GM23248 (cell line): ENCODE data around the gene CHST11. TPM values are rescaled to one million over a fixed set of nuclear protein-coding genes. Genes with fewer than 3 reads are reported as not detected.
"Not testable (repeated sequence)": the region's sequence is repeated elsewhere in the genome, so short reads cannot be mapped to it uniquely, and the experiment has no call there.

Experiments
- DNase-seq: peaks from one replicate; pipeline ENCODE4 v3.0.0-alpha.2; 2015
- H2AFZ ChIP-seq: fragments of 200-600 bp; sonication (generic); 2 replicates; pipeline ENCODE4 v1.6.1; 2016; ENCODE audit warnings: antibody characterized with exemption
- H3F3A ChIP-seq: fragments of 200-600 bp; sonication (generic); 2 replicates; pipeline ENCODE4 v1.6.1; 2016; ENCODE audit warnings: mild to moderate bottlenecking, antibody characterized with exemption, mixed run types; ENCODE audit not compliant: insufficient read depth
- H3K27ac ChIP-seq: fragments of 200-600 bp; sonication (generic); 2 replicates; pipeline ENCODE4 v1.5.1; 2016; ENCODE audit warnings: mild to moderate bottlenecking
- H3K27me3 ChIP-seq: fragments of 200-600 bp; sonication (generic); replicated peaks from 2 replicates; pipeline ENCODE4 v1.6.1; 2016; ENCODE audit warnings: mild to moderate bottlenecking; ENCODE audit not compliant: insufficient read depth
- H3K36me3 ChIP-seq: fragments of 200-600 bp; sonication (generic); 2 replicates; pipeline ENCODE4 v1.6.1; 2016; ENCODE audit warnings: low read depth, mild to moderate bottlenecking
- H3K4me1 ChIP-seq: fragments of 200-600 bp; sonication (generic); 2 replicates; pipeline ENCODE4 v1.6.1; 2016; ENCODE audit warnings: mild to moderate bottlenecking; ENCODE audit not compliant: insufficient read depth
- H3K4me2 ChIP-seq: fragments of 200-600 bp; sonication (generic); one replicate; pipeline ENCODE4 v1.6.1; 2016; ENCODE audit warnings: mild to moderate bottlenecking; ENCODE audit not compliant: unreplicated experiment
- H3K4me3 ChIP-seq: fragments of 200-600 bp; sonication (generic); 2 replicates; pipeline ENCODE4 v1.5.1; 2016; ENCODE audit warnings: mild to moderate bottlenecking
- H3K79me2 ChIP-seq: fragments of 200-600 bp; sonication (generic); 2 replicates; pipeline ENCODE4 v1.6.1; 2016; ENCODE audit warnings: mild to moderate bottlenecking; ENCODE audit not compliant: insufficient read depth
- H3K9ac ChIP-seq: fragments of 200-600 bp; sonication (generic); 2 replicates; pipeline ENCODE4 v1.6.1; 2016; ENCODE audit warnings: mild to moderate bottlenecking
- H3K9me2 ChIP-seq: fragments of 200-600 bp; sonication (generic); 2 replicates; pipeline ENCODE4 v1.6.1; 2016; ENCODE audit warnings: mixed run types, mild to moderate bottlenecking, moderate library complexity; ENCODE audit not compliant: insufficient read depth
- H3K9me3 ChIP-seq: fragments of 200-600 bp; sonication (generic); one replicate; pipeline ENCODE4 v1.6.1; 2017; ENCODE audit warnings: low read depth
- H4K20me1 ChIP-seq: fragments of 200-600 bp; sonication (generic); 2 replicates; pipeline ENCODE4 v1.6.0; 2016; ENCODE audit not compliant: insufficient read depth
- EZH2 ChIP-seq: fragments of 200-600 bp; sonication (generic); IDR thresholded peaks from 2 replicates; pipeline ENCODE4 v1.6.1; 2018; ENCODE audit warnings: antibody characterized with exemption, mild to moderate bottlenecking; ENCODE audit not compliant: insufficient read depth, poor library complexity, severe bottlenecking
- EZH2phosphoT487 ChIP-seq: fragments of 200-600 bp; sonication (generic); IDR thresholded peaks from 2 replicates; pipeline ENCODE4 v1.6.1; 2018; ENCODE audit warnings: antibody characterized with exemption, moderate library complexity, mild to moderate bottlenecking, low read depth; ENCODE audit not compliant: insufficient read depth
- WGBS, 2 experiments: methylation state at CpG; one replicate each; pipeline ENCODE4 v1.1.6; 2015 to 2017; ENCODE audit warnings: low lambda C conversion rate in 2 of 2, low coverage in 1 of 2; ENCODE audit errors: missing lambda C conversion rate in 2 of 2; 5-methylcytosine and 5-hydroxymethylcytosine counted together
- in situ Hi-C: fragments of 300-500 bp; cut with MboI; formaldehyde crosslinking; loops from 2 replicates; pipeline ENCODE4 v1.15.0; 2020
- polyA plus RNA-seq: library from polyadenylated mRNA; unstranded; fragments of >200 nt; fragmentation: Nextera tagmentation; extraction: Ambion mirVana; gene quantifications from 2 replicates; pipeline ENCODE4 v1.2.1, GENCODE V29; 2016
- total RNA-seq: library from RNA; depleted of rRNA; stranded (reverse); fragments of >200 nt; shearing (Covaris generic); gene quantifications from 2 replicates; pipeline ENCODE4 v1.2.3, GENCODE V29; 2014

Gene CHST11
- total and polyA plus RNA-seq, 2 experiments from 2014 or later, result 3.7 to 5.4 TPM

GRCh38 chr12:104605685-104606084, 148.9 kb downstream of the CHST11 start:
- H3K27me3 ChIP-seq, result no peaks in the 10 kb centered on the region
- in situ Hi-C loops, result no loop called here
- TF ChIP-seq EZH2phosphoT487 (no peak), EZH2 (no peak)
- DNase-seq, result peak; percentile 90
- H3K4me3 ChIP-seq, result peak overlapping the region; percentile 67
- H4K20me1 ChIP-seq, result no peaks in the 10 kb centered on the region
- no peaks in the 10 kb centered on the region for H3K9me2 ChIP-seq
- peak overlapping the region; percentile 97 for H3K27ac ChIP-seq
- no peaks in the 10 kb centered on the region for H3K36me3 ChIP-seq
- WGBS, 2 experiments, result 3 to 5% methylated on average over 10 of the region's 10 CpGs
- no peaks in the 10 kb centered on the region for H3K79me2 ChIP-seq
- H2AFZ ChIP-seq, result peak overlapping the region; percentile 87
- peak overlapping the region; percentile 88 for H3K9ac ChIP-seq
- peak overlapping the region; percentile 87 for H3K4me2 ChIP-seq
- peaks cover 37% of the 10 kb centered on the region for H3K4me1 ChIP-seq
- peaks cover 46% of the 10 kb centered on the region for H3F3A ChIP-seq
- no peaks in the 10 kb centered on the region for H3K9me3 ChIP-seq

GRCh38 chr12:104608998-104609397, 152.2 kb downstream of the CHST11 start:
- H3K4me3 ChIP-seq, result no peak overlapping the region
- TF ChIP-seq EZH2phosphoT487 (no peak), EZH2 (no peak)
- no peak overlapping the region for H3K27ac ChIP-seq
- no peaks in the 10 kb centered on the region for H3K36me3 ChIP-seq
- WGBS, 2 experiments, result 76 to 80% methylated on average over 4 of the region's 4 CpGs
- peaks cover 33% of the 10 kb centered on the region for H3F3A ChIP-seq
- no peaks in the 10 kb centered on the region for H4K20me1 ChIP-seq
- H3K4me1 ChIP-seq, result peaks cover 24% of the 10 kb centered on the region
- no peak overlapping the region for H2AFZ ChIP-seq
- no peak overlapping the region for H3K9ac ChIP-seq
- H3K79me2 ChIP-seq, result no peaks in the 10 kb centered on the region
- in situ Hi-C loops, result no loop called here
- DNase-seq, result no peak
- H3K4me2 ChIP-seq, result no peak overlapping the region
- H3K9me3 ChIP-seq, result no peaks in the 10 kb centered on the region
- no peaks in the 10 kb centered on the region for H3K9me2 ChIP-seq
- H3K27me3 ChIP-seq, result no peaks in the 10 kb centered on the region

- TF ChIP-seq EZH2phosphoT487, result no peak
- TF ChIP-seq EZH2, result no peak
- no peak for DNase-seq
- Histone ChIP-seq H3K27me3 (no peaks in the 10 kb centered on the region), H3K9ac (no peak overlapping the region), H3K9me3 (no peaks in the 10 kb centered on the region), H3F3A (peaks cover 30% of the 10 kb centered on the region), H2AFZ (no peak overlapping the region), H3K27ac (no peak overlapping the region), H3K4me2 (no peak overlapping the region), H3K79me2 (no peaks in the 10 kb centered on the region), H4K20me1 (no peaks in the 10 kb centered on the region), H3K36me3 (no peaks in the 10 kb centered on the region), H3K4me3 (no peak overlapping the region), H3K9me2 (no peaks in the 10 kb centered on the region), H3K4me1 (peaks cover 21% of the 10 kb centered on the region)
- in situ Hi-C loops, result no loop called here
Measured at GRCh38 chr12:104609445-104609844, 152.7 kb downstream of the CHST11 start.

DNA sequence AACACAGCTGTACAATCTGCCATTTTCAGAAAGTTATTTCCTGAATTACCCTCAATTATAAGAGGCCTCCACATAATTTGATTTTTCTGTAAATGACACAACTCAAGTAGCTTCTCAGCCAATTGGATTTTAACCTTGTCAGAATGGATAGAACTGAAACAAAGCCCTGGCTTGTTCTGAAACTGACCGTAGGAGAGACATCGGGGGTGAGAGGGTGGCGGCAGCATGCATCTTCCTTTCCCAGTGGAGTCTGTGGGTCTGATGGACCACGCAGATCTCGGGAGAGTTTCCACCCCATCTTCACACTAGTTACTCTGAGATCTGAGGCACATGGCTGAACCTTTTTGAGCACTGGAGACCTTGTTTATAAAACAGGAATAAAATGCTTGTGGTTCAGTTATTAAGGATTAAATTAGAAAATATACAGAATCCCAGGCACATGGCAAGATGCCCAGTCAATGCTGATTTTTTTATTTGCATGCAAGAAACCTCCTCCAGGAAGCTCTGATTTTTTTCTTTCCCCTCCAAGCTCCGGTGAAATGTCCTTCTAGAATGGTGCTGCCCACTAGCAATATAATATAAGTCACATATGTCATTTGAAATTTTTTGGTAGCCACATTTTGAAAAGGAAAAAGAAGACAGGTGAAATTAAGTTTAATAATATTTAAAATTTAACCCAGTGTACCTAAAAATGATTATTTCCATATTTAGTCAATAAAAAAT, 153.9 kb downstream of the CHST11 start:
- no peak for TF ChIP-seq EZH2
- TF ChIP-seq EZH2phosphoT487, result no peak
- H3K27me3 ChIP-seq, result no peaks in the 10 kb centered on the region
- H3K9ac ChIP-seq, result no peak overlapping the region
- no peaks in the 10 kb centered on the region for H3K36me3 ChIP-seq
- 95 to 99% methylated on average over 6 of the region's 6 CpGs for WGBS, 2 experiments
- H3K4me2 ChIP-seq, result no peak overlapping the region
- H3K4me1 ChIP-seq, result peaks cover 17% of the 10 kb centered on the region
- H3F3A ChIP-seq, result peaks cover 20% of the 10 kb centered on the region; the same call in 1 of the 2 replicates
- no peaks in the 10 kb centered on the region for H3K9me2 ChIP-seq
- in situ Hi-C loops, result no loop called here
- no peaks in the 10 kb centered on the region for H3K9me3 ChIP-seq
- DNase-seq, result no peak
- no peak overlapping the region for H3K4me3 ChIP-seq
- no peaks in the 10 kb centered on the region for H4K20me1 ChIP-seq
- H3K79me2 ChIP-seq, result no peaks in the 10 kb centered on the region
- H2AFZ ChIP-seq, result no peak overlapping the region
- no peak overlapping the region for H3K27ac ChIP-seq

GRCh38 chr12:104611671-104612070, 154.9 kb downstream of the CHST11 start:
- in situ Hi-C loops, result no loop called here
- no peak overlapping the region for H3K9ac ChIP-seq
- H3K36me3 ChIP-seq, result no peaks in the 10 kb centered on the region
- WGBS, 2 experiments, result 96 to 97% methylated on average over 12 of the region's 12 CpGs
- DNase-seq, result no peak
- TF ChIP-seq EZH2phosphoT487 (no peak), EZH2 (no peak)
- peaks cover 7% of the 10 kb centered on the region for H3K4me1 ChIP-seq
- H3K9me3 ChIP-seq, result no peaks in the 10 kb centered on the region
- no peaks in the 10 kb centered on the region for H3K79me2 ChIP-seq
- no peak overlapping the region for H3K27ac ChIP-seq
- no peaks in the 10 kb centered on the region for H4K20me1 ChIP-seq
- no peaks in the 10 kb centered on the region for H3K27me3 ChIP-seq
- H2AFZ ChIP-seq, result no peak overlapping the region
- H3F3A ChIP-seq, result peaks cover 10% of the 10 kb centered on the region; the same call in 1 of the 2 replicates
- H3K4me3 ChIP-seq, result no peak overlapping the region
- H3K9me2 ChIP-seq, result no peaks in the 10 kb centered on the region
- H3K4me2 ChIP-seq, result no peak overlapping the region

DNA sequence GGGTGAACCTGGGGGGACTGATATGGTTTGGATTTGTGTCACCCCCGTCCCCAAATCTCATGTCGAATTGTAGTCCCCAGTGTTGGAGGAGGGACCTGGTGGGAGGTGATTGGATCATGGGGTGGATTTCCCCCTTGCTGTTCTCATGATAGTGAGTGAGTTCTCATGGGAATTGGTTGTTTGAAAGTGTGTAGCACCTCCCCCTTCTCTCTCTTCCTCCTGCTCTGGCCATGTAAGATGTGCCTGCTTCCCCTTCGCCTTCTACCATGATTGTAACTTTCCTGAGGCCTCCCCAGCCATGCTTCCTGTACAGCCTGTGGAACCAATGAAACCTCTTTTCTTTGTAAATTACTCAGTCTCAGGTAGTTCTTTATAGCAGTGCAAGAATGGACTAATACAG, 156.6 kb downstream of the CHST11 start:
- H3K4me1 ChIP-seq, H3K9ac ChIP-seq, H3K4me3 ChIP-seq, H3K9me2 ChIP-seq, H3K27ac ChIP-seq, H3K36me3 ChIP-seq, H3K27me3 ChIP-seq, DNase-seq, H2AFZ ChIP-seq, in situ Hi-C loops, H3K9me3 ChIP-seq, H3K4me2 ChIP-seq, H3K79me2 ChIP-seq, H4K20me1 ChIP-seq, H3F3A ChIP-seq: not testable (repeated sequence)
- 85 to 87% methylated on average over 3 of the region's 3 CpGs for whole genome bisulfite sequencing, 2 experiments
